ENCODE data around the gene KIRREL2. TPM values are rescaled to one million over a fixed set of nuclear protein-coding genes. Genes with fewer than 3 reads are reported as not detected.
A peak's percentile ranks its signal among the peaks of the same experiment; 100 is the strongest.

The KIRREL2 gene
- polyA plus RNA-seq, 3 donors: not detected

DNA sequence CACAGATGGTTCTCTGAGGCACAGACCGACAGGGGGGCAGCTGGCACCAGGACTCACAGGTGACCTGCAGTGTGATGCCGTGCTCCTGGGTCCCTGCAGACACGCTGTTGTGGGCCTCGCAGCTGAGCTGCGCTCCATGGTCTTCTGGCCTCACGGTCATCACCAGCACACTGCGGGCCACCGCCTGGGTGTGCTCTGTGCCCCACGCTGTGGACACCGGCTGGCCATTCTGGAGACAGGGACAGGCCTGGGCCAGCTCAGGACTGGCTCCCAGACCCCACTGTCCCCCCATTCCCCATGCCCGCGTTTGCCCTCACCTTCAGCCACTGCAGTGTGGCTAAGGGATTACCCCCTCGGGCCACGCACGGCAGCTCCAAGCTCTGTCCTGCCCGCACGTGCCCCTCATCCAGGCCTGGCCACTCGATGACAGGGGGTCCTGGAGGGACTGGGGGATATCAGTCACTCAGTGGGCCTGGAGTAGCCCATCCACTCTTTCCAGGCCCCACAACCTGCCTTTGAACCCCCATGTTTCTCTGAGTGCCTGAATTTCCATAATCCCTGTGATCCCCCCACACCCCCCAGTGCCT, 7.7 kb upstream of the KIRREL2 start:
- Histone ChIP-seq H3K4me3 (replicated peaks in 1 of 3; ENCODE audit: low read depth in 2 of 3, low read length in 3 of 3) (no peak overlapping the region), H3K27me3 (ENCODE audit: control insufficient read depth in 2 of 2, insufficient read depth in 2 of 2, low read length in 2 of 2) (peaks cover 23 to 55% of the 10 kb centered on the region in 2 donors), H3K79me2 (ENCODE audit: insufficient read depth, low read length) (no peaks in the 10 kb centered on the region), H2AFZ (ENCODE audit: insufficient read depth, low read depth, low read length, poor library complexity, severe bottlenecking) (no peak overlapping the region), H3K36me3 (replicated peaks in 1 of 2; ENCODE audit: control insufficient read depth in 1 of 2, insufficient read depth in 2 of 2, low read length in 2 of 2) (no peaks in the 10 kb centered on the region), H3K4me2 (replicated peaks; ENCODE audit: extremely low read depth, low read length, poor library complexity, severe bottlenecking) (no peak overlapping the region), H4K20me1 (ENCODE audit: insufficient read depth, low read length) (no peaks in the 10 kb centered on the region), H3K4me1 (ENCODE audit: control insufficient read depth in 1 of 2, insufficient read depth in 2 of 2, low read length in 2 of 2) (peaks cover 9 to 11% of the 10 kb centered on the region in 2 donors), H3K27ac (ENCODE audit: low read depth in 1 of 2, low read length in 2 of 2) (no peak overlapping the region), H3K9me3 (replicated peaks in 1 of 2; ENCODE audit: control insufficient read depth in 1 of 2, insufficient read depth in 1 of 2, low read length in 2 of 2) (peaks cover 0 to 17% of the 10 kb centered on the region in 2 donors), H3K9ac (ENCODE audit: insufficient read depth, low read length, poor library complexity, severe bottlenecking) (no peak overlapping the region)
- intact Hi-C loops (cut with micrococcal nuclease): no loop called here
- Mint-ChIP-seq H3K9me3 (peaks cover 0 to 15% (median 9%) of the 10 kb centered on the region in 7 donors), H3K27ac (no peak overlapping the region), H3K27me3 (ENCODE audit: low read depth in 3 of 3) (peaks cover 57 to 86% (median 60%) of the 10 kb centered on the region in 3 donors), H3K4me3 (no peak overlapping the region), H3K36me3 (peaks cover 4 to 5% of the 10 kb centered on the region in 2 donors), H3K4me1 (peaks cover 14% of the 10 kb centered on the region)
- WGBS (ENCODE audit: insufficient coverage): 90% methylated on average over 14 of the region's 18 CpGs
- no peak for DNase-seq
- TF ChIP-seq, protein P1, sequence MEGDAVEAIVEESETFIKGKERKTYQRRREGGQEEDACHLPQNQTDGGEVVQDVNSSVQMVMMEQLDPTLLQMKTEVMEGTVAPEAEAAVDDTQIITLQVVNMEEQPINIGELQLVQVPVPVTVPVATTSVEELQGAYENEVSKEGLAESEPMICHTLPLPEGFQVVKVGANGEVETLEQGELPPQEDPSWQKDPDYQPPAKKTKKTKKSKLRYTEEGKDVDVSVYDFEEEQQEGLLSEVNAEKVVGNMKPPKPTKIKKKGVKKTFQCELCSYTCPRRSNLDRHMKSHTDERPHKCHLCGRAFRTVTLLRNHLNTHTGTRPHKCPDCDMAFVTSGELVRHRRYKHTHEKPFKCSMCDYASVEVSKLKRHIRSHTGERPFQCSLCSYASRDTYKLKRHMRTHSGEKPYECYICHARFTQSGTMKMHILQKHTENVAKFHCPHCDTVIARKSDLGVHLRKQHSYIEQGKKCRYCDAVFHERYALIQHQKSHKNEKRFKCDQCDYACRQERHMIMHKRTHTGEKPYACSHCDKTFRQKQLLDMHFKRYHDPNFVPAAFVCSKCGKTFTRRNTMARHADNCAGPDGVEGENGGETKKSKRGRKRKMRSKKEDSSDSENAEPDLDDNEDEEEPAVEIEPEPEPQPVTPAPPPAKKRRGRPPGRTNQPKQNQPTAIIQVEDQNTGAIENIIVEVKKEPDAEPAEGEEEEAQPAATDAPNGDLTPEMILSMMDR (IDR thresholded peaks at IDR 0.05): no peak

GRCh38 chr19:35851213-35852028, 5.3 kb upstream of the KIRREL2 start:
- Histone ChIP-seq H3K79me2 (ENCODE audit: insufficient read depth, low read length) (no peaks in the 10 kb centered on the region), H3K4me1 (ENCODE audit: control insufficient read depth in 1 of 2, insufficient read depth in 2 of 2, low read length in 2 of 2) (peaks cover 2 to 5% of the 10 kb centered on the region in 2 donors), H3K4me2 (replicated peaks; ENCODE audit: extremely low read depth, low read length, poor library complexity, severe bottlenecking) (no peak overlapping the region), H3K27ac (ENCODE audit: low read depth in 1 of 2, low read length in 2 of 2) (no peak overlapping the region), H3K4me3 (replicated peaks in 1 of 3; ENCODE audit: low read depth in 2 of 3, low read length in 3 of 3) (no peak overlapping the region), H2AFZ (ENCODE audit: insufficient read depth, low read depth, low read length, poor library complexity, severe bottlenecking) (no peak overlapping the region), H3K36me3 (replicated peaks in 1 of 2; ENCODE audit: control insufficient read depth in 1 of 2, insufficient read depth in 2 of 2, low read length in 2 of 2) (no peaks in the 10 kb centered on the region), H3K9me3 (replicated peaks in 1 of 2; ENCODE audit: control insufficient read depth in 1 of 2, insufficient read depth in 1 of 2, low read length in 2 of 2) (peaks cover 0 to 6% of the 10 kb centered on the region in 2 donors), H4K20me1 (ENCODE audit: insufficient read depth, low read length) (no peaks in the 10 kb centered on the region), H3K27me3 (ENCODE audit: control insufficient read depth in 2 of 2, insufficient read depth in 2 of 2, low read length in 2 of 2) (peaks cover 14 to 49% of the 10 kb centered on the region in 2 donors), H3K9ac (ENCODE audit: insufficient read depth, low read length, poor library complexity, severe bottlenecking) (no peak overlapping the region)
- Mint-ChIP-seq H3K4me1 (no peaks in the 10 kb centered on the region), H3K4me3 (peak overlapping the region in 1 of 2 donors; percentile 53), H3K36me3 (no peaks in the 10 kb centered on the region), H3K27ac (no peak overlapping the region), H3K9me3 (peaks cover 0 to 8% (median 1%) of the 10 kb centered on the region in 7 donors), H3K27me3 (ENCODE audit: low read depth in 3 of 3) (peaks cover 54 to 86% (median 54%) of the 10 kb centered on the region in 3 donors)
- intact Hi-C loops (cut with micrococcal nuclease): no loop called here
- 42% methylated on average over 21 of the region's 32 CpGs for WGBS (ENCODE audit: insufficient coverage)
- TF ChIP-seq, protein P1 (IDR thresholded peaks at IDR 0.05): no peak
- no peak for DNase-seq

Data from CD14-positive monocyte (primary cell).